NCI-H460 (cell line): ENCODE measurements around the gene MYCBPAP. TPM values are rescaled to one million over a fixed set of nuclear protein-coding genes. Genes with fewer than 3 reads are reported as not detected.
A peak's percentile ranks its signal among the peaks of the same experiment; 100 is the strongest.
"Not testable (repeated sequence)": the region's sequence is repeated elsewhere in the genome, so short reads cannot be mapped to it uniquely, and the experiment has no call there.

Experiments
- DNase-seq: peaks from one replicate; pipeline ENCODE4 v3.0.0-alpha.2; 2016; ENCODE audit warnings: low read depth; ENCODE audit errors: extremely low read depth
- total RNA-seq: library from RNA; depleted of rRNA; stranded (reverse); fragments of >200 nt; shearing (Covaris generic); gene quantifications from 2 replicates; pipeline ENCODE4 v1.2.3, GENCODE V29; 2014

MYCBPAP gene
- total RNA-seq, 1 experiment from 2014 or later = 0.89 TPM

- DNase-seq = no peak
These were observed 37.0 kb upstream of the MYCBPAP start for GRCh38 chr17:50471009-50471905.

- DNase-seq = no peak
These were observed 36.0 kb upstream of the MYCBPAP start for GRCh38 chr17:50472286-50472685.

GRCh38 chr17:50472761-50473161 is 35.5 kb upstream of the MYCBPAP start:
- DNase-seq = not testable (repeated sequence)

DNA sequence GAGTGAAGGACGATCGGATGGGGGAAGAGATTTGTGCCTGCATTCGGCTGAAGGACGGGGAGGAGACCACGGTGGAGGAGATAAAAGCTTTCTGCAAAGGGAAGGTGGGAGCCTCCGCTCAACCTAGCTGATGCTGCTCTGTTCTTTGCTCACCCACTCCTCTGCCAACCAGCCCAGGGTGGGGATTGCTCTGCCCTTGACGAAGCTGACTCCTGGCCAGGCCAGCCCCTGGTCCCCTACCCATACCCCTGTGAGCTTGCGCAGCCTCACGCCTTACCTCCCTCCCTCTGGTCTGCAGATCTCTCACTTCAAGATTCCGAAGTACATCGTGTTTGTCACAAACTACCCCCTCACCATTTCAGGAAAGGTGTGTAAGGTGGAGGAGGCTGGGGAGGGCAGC is 34.3 kb upstream of the MYCBPAP start:
- DNase-seq = no peak

DNA sequence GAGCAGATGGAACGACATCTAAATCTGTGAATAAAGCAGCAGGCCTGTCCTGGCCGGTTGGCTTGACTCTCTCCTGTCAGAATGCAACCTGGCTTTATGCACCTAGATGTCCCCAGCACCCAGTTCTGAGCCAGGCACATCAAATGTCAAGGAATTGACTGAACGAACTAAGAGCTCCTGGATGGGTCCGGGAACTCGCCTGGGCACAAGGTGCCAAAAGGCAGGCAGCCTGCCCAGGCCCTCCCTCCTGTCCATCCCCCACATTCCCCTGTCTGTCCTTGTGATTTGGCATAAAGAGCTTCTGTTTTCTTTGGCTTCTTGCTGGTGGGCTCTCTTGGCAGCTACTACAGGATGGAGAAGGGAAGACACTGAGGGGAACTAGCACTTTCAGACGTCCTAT is 33.7 kb upstream of the MYCBPAP start:
- no peak for DNase-seq

GRCh38 chr17:50475362-50475761 is 32.9 kb upstream of the MYCBPAP start:
- DNase-seq = no peak

DNA sequence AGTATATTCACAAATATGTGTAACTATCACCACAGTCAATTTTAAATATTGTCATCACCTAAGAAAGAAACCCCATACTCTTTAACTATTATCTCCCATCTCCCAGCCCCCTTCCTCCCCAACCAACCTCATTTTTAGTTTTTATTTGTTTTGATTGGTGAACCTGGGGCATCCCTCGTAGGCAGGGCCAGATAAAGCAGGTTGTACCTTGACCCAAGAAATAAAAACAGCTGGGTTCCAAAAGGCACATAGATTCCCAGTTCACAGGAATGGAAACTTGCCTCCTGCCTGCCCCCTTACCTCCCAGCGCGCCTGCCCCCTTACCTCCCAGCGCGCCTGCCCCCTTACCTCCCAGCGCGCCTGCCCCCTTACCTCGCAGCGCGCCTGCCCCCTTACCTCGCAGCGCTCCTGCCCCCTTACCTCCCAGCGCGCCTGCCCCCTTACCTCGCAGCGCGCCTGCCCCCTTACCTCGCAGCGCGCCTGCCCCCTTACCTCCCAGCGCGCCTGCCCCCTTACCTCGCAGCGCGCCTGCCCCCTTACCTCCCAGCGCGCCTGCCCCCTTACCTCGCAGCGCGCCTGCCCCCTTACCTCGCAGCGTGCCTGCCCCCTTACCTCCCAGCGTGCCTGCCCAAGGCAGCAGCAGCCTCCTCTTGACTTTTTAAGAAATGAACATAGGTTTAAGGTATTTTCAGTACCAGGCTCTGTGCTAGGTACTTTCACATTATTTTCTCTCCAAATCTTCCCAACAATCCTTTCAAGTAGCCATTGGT is 32.3 kb upstream of the MYCBPAP start:
- not testable (repeated sequence) for DNase-seq

GRCh38 chr17:50476545-50477315 is 31.5 kb upstream of the MYCBPAP start:
- DNase-seq = no peak

DNA sequence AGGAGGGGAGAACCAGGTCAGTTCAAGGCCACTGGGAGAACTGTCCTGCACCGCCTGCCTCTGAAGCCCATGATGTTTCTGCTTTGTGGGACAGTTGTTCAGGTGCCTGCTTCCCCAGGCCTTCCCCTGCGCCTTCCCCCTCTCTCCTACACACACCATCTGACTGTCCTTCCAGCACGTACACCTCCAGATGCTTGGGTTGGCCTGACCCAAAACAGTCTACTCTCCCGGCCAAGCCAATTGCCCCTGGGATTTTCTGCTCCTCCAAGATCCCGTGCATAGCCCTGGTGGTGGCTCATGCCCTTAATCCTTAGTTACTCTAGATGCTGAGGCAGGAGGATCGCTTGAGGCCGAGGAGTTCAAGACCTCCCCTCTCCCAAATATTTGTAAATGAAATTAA is 30.3 kb upstream of the MYCBPAP start:
- DNase-seq = no peak

DNA sequence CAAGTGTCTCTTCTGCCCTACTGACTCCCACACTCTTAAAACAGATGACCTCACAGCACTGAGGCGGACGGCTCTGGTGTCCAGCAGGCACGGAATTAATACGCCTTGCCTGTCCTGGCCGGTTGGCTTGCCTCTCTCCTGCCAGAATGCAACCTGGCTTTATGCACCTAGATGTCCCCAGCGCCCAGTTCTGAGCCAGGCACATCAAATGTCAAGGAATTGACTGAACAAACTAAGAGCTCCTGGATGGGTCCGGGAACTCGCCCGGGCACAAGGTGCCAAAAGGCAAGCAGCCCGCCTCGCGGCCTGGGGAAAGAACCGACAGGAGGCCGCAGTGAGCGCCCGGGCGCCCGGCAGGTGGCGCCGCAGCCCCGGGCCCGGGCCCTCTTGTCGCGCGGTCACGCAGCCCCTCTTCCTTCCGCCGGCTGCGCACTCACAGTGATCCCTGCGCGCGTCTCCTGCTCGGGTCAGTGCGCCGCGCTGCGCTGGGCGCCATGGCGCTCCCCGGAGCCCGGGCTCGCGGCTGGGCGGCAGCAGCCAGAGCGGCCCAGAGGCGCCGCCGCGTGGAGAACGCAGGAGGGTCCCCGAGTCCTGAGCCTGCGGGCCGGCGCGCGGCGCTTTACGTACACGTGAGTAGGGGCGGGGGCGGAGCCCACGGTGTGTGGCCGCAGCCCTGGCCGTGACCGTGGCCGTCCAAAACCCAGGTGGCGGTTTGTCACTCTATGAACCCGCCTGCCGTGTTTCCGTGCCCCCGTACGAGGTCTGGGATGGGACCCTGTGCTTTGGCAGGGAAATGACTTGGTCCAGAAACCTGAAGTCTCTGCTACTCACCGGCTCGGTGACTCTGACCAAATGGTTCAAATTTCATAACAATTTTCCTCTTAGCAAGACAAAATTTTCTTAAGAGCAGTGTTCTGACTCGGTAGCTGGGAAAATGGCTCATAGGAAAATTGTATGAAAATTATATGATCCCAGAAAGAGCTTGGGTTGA is 29.6 kb upstream of the MYCBPAP start, which contains the start of gene RSAD1:
Gene RSAD1, plus strand, starts transcription at position 470 of the 991 bp plus-strand sequence. Its CDS starts 25 bp downstream, at position 495.
- peak; percentile 86 for DNase-seq

DNA sequence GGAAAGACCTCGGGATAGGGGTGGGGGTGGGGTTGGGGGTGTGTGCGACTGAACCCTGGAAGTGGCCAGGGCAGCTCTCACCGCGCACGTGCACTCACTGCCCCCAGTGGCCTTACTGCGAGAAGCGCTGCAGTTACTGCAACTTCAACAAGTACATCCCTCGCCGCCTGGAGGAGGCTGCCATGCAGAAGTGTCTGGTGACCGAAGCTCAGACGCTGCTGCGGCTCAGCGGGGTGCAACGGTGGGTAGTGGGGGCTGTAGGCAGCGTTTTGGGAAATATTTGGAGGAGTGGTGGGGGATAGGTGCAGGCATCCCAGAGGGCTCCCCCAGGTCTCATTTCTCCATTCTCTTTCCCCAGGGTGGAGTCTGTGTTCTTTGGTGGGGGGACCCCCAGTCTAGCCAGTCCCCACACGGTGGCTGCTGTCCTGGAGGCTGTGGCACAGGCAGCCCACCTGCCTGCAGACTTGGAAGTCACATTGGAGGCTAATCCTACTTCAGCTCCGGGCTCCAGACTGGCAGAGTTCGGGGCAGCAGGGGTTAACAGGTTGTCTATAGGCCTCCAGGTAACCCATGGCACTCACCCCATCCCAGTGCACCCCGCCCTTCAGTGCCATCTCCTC is 28.6 kb upstream of the MYCBPAP start:
- DNase-seq = peak; percentile 78

DNA sequence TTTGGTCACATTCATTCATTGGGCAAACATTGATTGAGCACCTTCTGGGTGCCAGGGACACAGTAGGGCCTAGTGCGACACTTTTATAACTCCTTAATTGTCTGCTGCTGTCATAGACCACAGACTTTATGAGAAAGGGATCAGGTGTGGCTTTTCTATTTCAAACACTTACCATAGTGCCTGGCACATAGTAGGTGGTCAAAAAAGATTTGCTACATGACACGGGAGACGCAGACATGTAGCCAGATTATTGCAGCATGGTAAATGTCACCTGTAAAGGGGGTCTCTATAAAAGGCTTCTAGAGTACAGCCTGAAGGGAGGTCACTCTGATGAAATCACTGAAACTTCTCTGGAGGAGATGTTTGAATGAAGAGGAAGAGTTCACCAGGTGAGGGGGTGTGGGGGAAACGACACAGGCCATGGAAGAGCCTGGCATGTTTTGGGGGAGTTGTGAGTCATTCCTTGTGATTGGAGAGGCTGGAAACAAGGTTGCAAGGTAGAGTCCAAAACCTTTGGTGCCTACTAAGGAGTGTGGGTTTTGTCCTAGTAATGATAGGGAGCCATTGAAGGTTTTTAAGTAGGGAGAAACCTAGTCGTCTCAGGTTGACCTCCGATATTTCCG is 28.0 kb upstream of the MYCBPAP start:
- no peak for DNase-seq

- DNase-seq = no peak
These were observed 27.3 kb upstream of the MYCBPAP start for GRCh38 chr17:50480854-50481490.

GRCh38 chr17:50481648-50482047 is 26.6 kb upstream of the MYCBPAP start:
- no peak for DNase-seq

GRCh38 chr17:50482110-50482509 is 26.1 kb upstream of the MYCBPAP start:
- no peak for DNase-seq

DNA sequence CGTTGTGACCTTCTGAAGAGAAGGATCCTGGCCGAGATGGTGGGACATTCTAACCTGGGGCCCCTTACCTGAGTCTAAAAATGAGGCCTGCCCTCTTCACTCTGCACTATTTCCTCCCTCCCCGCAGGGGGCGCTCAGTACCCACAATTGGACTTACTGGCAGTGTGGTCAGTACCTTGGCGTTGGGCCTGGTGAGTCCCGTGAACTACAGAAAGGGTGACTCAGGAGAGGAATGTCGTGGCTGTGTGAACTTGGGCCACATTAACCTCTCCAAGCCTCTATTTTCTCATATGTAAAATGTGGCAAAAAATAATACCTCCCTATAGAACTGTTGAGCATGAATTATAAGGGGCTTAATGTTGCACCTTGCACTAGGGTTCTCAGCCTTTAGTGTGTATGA is 25.7 kb upstream of the MYCBPAP start:
- peak; percentile 96 for DNase-seq

GRCh38 chr17:50483266-50483665 is 25.0 kb upstream of the MYCBPAP start:
- no peak for DNase-seq
